ACC112 (cell line): ENCODE results near the gene CD8B.
"Not testable (repeated sequence)": the region's sequence is repeated elsewhere in the genome, so short reads cannot be mapped to it uniquely, and the experiment has no call there.

Experiments used
- H2AFZ ChIP-seq: fragments of 200-600 bp; sonication (generic); one replicate; pipeline ENCODE4 v1.6.0; 2017; ENCODE audit warnings: antibody characterized with exemption, low read length; ENCODE audit not compliant: unreplicated experiment
- H3K27ac ChIP-seq: fragments of 200-600 bp; sonication (generic); 2 replicates; pipeline ENCODE4 v1.5.1; 2014; ENCODE audit warnings: low read depth, mild to moderate bottlenecking, antibody characterized with exemption, low read length, moderate library complexity
- H3K27me3 ChIP-seq: fragments of 200-600 bp; sonication (generic); 2 replicates; pipeline ENCODE4 v1.6.1; 2014; ENCODE audit warnings: mild to moderate bottlenecking, antibody characterized with exemption, low read length, moderate library complexity, mixed read lengths; ENCODE audit not compliant: insufficient read depth
- H3K36me3 ChIP-seq: fragments of 200-600 bp; sonication (generic); 2 replicates; pipeline ENCODE4 v1.6.1; 2016; ENCODE audit warnings: mild to moderate bottlenecking, antibody characterized with exemption, low read length, moderate library complexity, mixed read lengths; ENCODE audit not compliant: insufficient read depth
- H3K4me1 ChIP-seq: fragments of 200-600 bp; sonication (generic); one replicate; pipeline ENCODE4 v1.6.1; 2016; ENCODE audit warnings: low read length, mixed read lengths; ENCODE audit not compliant: insufficient read depth, unreplicated experiment, control insufficient read depth
- H3K4me3 ChIP-seq: fragments of 200-600 bp; sonication (generic); 2 replicates; pipeline ENCODE4 v1.5.1; 2014; ENCODE audit warnings: mild to moderate bottlenecking, low read depth, low read length
- H3K79me2 ChIP-seq: fragments of 200-600 bp; sonication (generic); one replicate; pipeline ENCODE4 v1.6.0; 2016; ENCODE audit warnings: low read length; ENCODE audit not compliant: control insufficient read depth, unreplicated experiment, insufficient read depth

Gene CD8B

GRCh38 chr2:86860573-86860972, 1.1 kb downstream of the CD8B start:
- H3K27me3 ChIP-seq, H3K27ac ChIP-seq, H3K36me3 ChIP-seq, H2AFZ ChIP-seq, H3K79me2 ChIP-seq, H3K4me1 ChIP-seq, H3K4me3 ChIP-seq: not testable (repeated sequence)

- H2AFZ ChIP-seq, H3K27ac ChIP-seq, H3K79me2 ChIP-seq, H3K36me3 ChIP-seq, H3K4me3 ChIP-seq, H3K27me3 ChIP-seq, H3K4me1 ChIP-seq: not testable (repeated sequence)
Measured at GRCh38 chr2:86857688-86858087, 4.0 kb downstream of the CD8B start.

GRCh38 chr2:86856498-86856897, 5.2 kb downstream of the CD8B start:
- H2AFZ ChIP-seq, H3K27ac ChIP-seq, H3K79me2 ChIP-seq, H3K4me1 ChIP-seq, H3K27me3 ChIP-seq, H3K4me3 ChIP-seq, H3K36me3 ChIP-seq: not testable (repeated sequence)

GRCh38 chr2:86855981-86856380, 5.7 kb downstream of the CD8B start:
- H3K27ac ChIP-seq, H3K36me3 ChIP-seq, H2AFZ ChIP-seq, H3K27me3 ChIP-seq, H3K4me1 ChIP-seq, H3K4me3 ChIP-seq, H3K79me2 ChIP-seq: not testable (repeated sequence)

GRCh38 chr2:86851581-86851980, 10.1 kb downstream of the CD8B start:
- not testable (repeated sequence) for H3K27me3 ChIP-seq, H3K79me2 ChIP-seq, H3K36me3 ChIP-seq, H3K4me3 ChIP-seq, H2AFZ ChIP-seq, H3K27ac ChIP-seq, H3K4me1 ChIP-seq

- H3K36me3 ChIP-seq, H2AFZ ChIP-seq, H3K79me2 ChIP-seq, H3K4me1 ChIP-seq, H3K27me3 ChIP-seq, H3K4me3 ChIP-seq, H3K27ac ChIP-seq: not testable (repeated sequence)
Measured at GRCh38 chr2:86842607-86843234, 19.0 kb downstream of the CD8B start.

GRCh38 chr2:86841330-86841729, 20.4 kb downstream of the CD8B start:
- not testable (repeated sequence) for H3K27me3 ChIP-seq, H2AFZ ChIP-seq, H3K4me1 ChIP-seq, H3K36me3 ChIP-seq, H3K27ac ChIP-seq, H3K4me3 ChIP-seq, H3K79me2 ChIP-seq

- not testable (repeated sequence) for H3K36me3 ChIP-seq, H3K27me3 ChIP-seq, H3K4me3 ChIP-seq, H2AFZ ChIP-seq, H3K79me2 ChIP-seq, H3K27ac ChIP-seq, H3K4me1 ChIP-seq
Measured at GRCh38 chr2:86839871-86840548, 21.7 kb downstream of the CD8B start.

GRCh38 chr2:86839455-86839854, 22.2 kb downstream of the CD8B start:
- not testable (repeated sequence) for H3K4me3 ChIP-seq, H3K79me2 ChIP-seq, H3K36me3 ChIP-seq, H3K4me1 ChIP-seq, H3K27ac ChIP-seq, H3K27me3 ChIP-seq, H2AFZ ChIP-seq

GRCh38 chr2:86837714-86838113, 24.0 kb downstream of the CD8B start:
- H3K4me3 ChIP-seq, H3K27me3 ChIP-seq, H2AFZ ChIP-seq, H3K27ac ChIP-seq, H3K4me1 ChIP-seq, H3K79me2 ChIP-seq, H3K36me3 ChIP-seq: not testable (repeated sequence)

- not testable (repeated sequence) for H3K79me2 ChIP-seq, H2AFZ ChIP-seq, H3K27me3 ChIP-seq, H3K36me3 ChIP-seq, H3K27ac ChIP-seq, H3K4me1 ChIP-seq
- H3K4me3 ChIP-seq = peak overlapping the region; percentile 67
Measured at GRCh38 chr2:86836915-86837695, 24.6 kb downstream of the CD8B start.
